Mesenchymal stem cell (in vitro differentiated cells and primary cell): ENCODE data around the gene PGBD2.
A peak's percentile ranks its signal among the peaks of the same experiment; 100 is the strongest.
"Not testable (repeated sequence)": the region's sequence is repeated elsewhere in the genome, so short reads cannot be mapped to it uniquely, and the experiment has no call there.

Experiments used
- DNase-seq: peaks from one replicate; pipeline ENCODE4 v3.0.0-alpha.2; 2013
- H2AFZ ChIP-seq: one replicate; pipeline ENCODE4 v1.6.1; 2013; ENCODE audit warnings: low read depth, mild to moderate bottlenecking, control low read depth, inconsistent platforms, low read length, moderate library complexity
- H2AK5ac ChIP-seq: 2 replicates; pipeline ENCODE4 v1.6.1; 2013; ENCODE audit warnings: low read length, moderate library complexity, mild to moderate bottlenecking, inconsistent platforms; ENCODE audit not compliant: severe bottlenecking
- H2BK120ac ChIP-seq: one replicate; pipeline ENCODE4 v1.6.1; 2013; ENCODE audit warnings: low read depth, mild to moderate bottlenecking, inconsistent platforms, low read length, moderate library complexity
- H2BK12ac ChIP-seq, 2 experiments: one replicate each; pipeline ENCODE4 v1.6.1; 2013; ENCODE audit warnings: inconsistent platforms in 2 of 2, low read length in 2 of 2, mild to moderate bottlenecking in 2 of 2, moderate library complexity in 2 of 2, control low read depth in 1 of 2
- H2BK15ac ChIP-seq: one replicate; pipeline ENCODE4 v1.6.1; 2013; ENCODE audit warnings: mild to moderate bottlenecking, low read depth, inconsistent platforms; ENCODE audit not compliant: poor library complexity, severe bottlenecking
- H2BK5ac ChIP-seq: 2 replicates; pipeline ENCODE4 v1.6.1; 2013; ENCODE audit warnings: low read depth, mild to moderate bottlenecking, low read length, control low read depth, inconsistent platforms; ENCODE audit not compliant: poor library complexity, severe bottlenecking
- H3K14ac ChIP-seq, 2 experiments: one replicate each; pipeline ENCODE4 v1.6.1; 2013; ENCODE audit warnings: inconsistent platforms in 2 of 2, low read length in 2 of 2, control low read depth in 1 of 2, mild to moderate bottlenecking in 1 of 2, moderate library complexity in 1 of 2
- H3K18ac ChIP-seq, 2 experiments: one replicate each; pipeline ENCODE4 v1.6.1; 2013; ENCODE audit warnings: inconsistent platforms in 2 of 2, low read length in 2 of 2, control low read depth in 1 of 2, low read depth in 1 of 2, mild to moderate bottlenecking in 1 of 2
- H3K23ac ChIP-seq, 2 experiments: one replicate each; pipeline ENCODE4 v1.6.1; 2013; ENCODE audit warnings: inconsistent platforms in 2 of 2, low read length in 2 of 2, mild to moderate bottlenecking in 2 of 2, moderate library complexity in 2 of 2, control low read depth in 1 of 2
- H3K27ac ChIP-seq: 2 replicates; pipeline ENCODE4 v1.5.1; 2013; ENCODE audit warnings: mild to moderate bottlenecking, moderate library complexity, low read length, control low read depth, inconsistent platforms; ENCODE audit not compliant: poor library complexity, severe bottlenecking
- H3K27me3 ChIP-seq, 2 experiments: 2 replicates each; pipeline versions ENCODE4 v1.6.1 to v1.7.0; 2013; ENCODE audit warnings: low read length in 2 of 2, mild to moderate bottlenecking in 2 of 2, moderate library complexity in 2 of 2, control low read depth in 1 of 2, inconsistent platforms in 1 of 2; ENCODE audit not compliant: control insufficient read depth in 1 of 2, insufficient read depth in 1 of 2
- H3K36me3 ChIP-seq, 2 experiments: 2 replicates each; pipeline versions ENCODE4 v1.6.1 to v1.7.0; 2013; ENCODE audit warnings: low read length in 2 of 2, control low read depth in 1 of 2, inconsistent platforms in 1 of 2, low read depth in 1 of 2, mild to moderate bottlenecking in 1 of 2; ENCODE audit not compliant: insufficient read depth in 2 of 2, control insufficient read depth in 1 of 2
- H3K4ac ChIP-seq, 2 experiments: one replicate each; pipeline ENCODE4 v1.6.1; 2013; ENCODE audit warnings: inconsistent platforms in 2 of 2, low read length in 2 of 2, mild to moderate bottlenecking in 2 of 2, moderate library complexity in 2 of 2, control low read depth in 1 of 2, low read depth in 1 of 2
- H3K4me1 ChIP-seq: 2 replicates; pipeline ENCODE4 v1.6.1; 2013; ENCODE audit warnings: low read depth, low read length, control low read depth; ENCODE audit not compliant: control insufficient read depth, insufficient read depth
- H3K4me2 ChIP-seq: 2 replicates; pipeline ENCODE4 v1.6.1; 2013; ENCODE audit warnings: low read length, mild to moderate bottlenecking, inconsistent platforms; ENCODE audit not compliant: poor library complexity, severe bottlenecking
- H3K4me3 ChIP-seq, 2 experiments: 2 replicates each; pipeline versions ENCODE4 v1.5.1 to v1.7.0; 2013; ENCODE audit warnings: low read length in 2 of 2, mild to moderate bottlenecking in 2 of 2, control low read depth in 1 of 2, low read depth in 1 of 2; ENCODE audit not compliant: insufficient read depth in 1 of 2
- H3K79me1 ChIP-seq: replicated peaks from 2 replicates; pipeline ENCODE4 v1.6.1; 2013; ENCODE audit warnings: mild to moderate bottlenecking, control low read depth, low read length, inconsistent platforms; ENCODE audit not compliant: poor library complexity, severe bottlenecking
- H3K9ac ChIP-seq: 2 replicates; pipeline ENCODE4 v1.7.0; 2013; ENCODE audit warnings: mild to moderate bottlenecking, low read length, moderate library complexity
- H3K9me3 ChIP-seq: 2 replicates; pipeline ENCODE4 v1.7.0; 2013; ENCODE audit warnings: mild to moderate bottlenecking, low read length; ENCODE audit not compliant: control insufficient read depth
- H4K8ac ChIP-seq: one replicate; pipeline ENCODE4 v1.6.1; 2013; ENCODE audit warnings: inconsistent platforms, mild to moderate bottlenecking, low read length, moderate library complexity
- H4K91ac ChIP-seq: one replicate; pipeline ENCODE4 v1.6.1; 2013; ENCODE audit warnings: mild to moderate bottlenecking, low read length, inconsistent platforms
- WGBS: methylation state at CpG from one replicate; pipeline ENCODE4 v1.1.7; 2013; ENCODE audit warnings: mixed read lengths; 5-methylcytosine and 5-hydroxymethylcytosine counted together

The PGBD2 gene

DNA sequence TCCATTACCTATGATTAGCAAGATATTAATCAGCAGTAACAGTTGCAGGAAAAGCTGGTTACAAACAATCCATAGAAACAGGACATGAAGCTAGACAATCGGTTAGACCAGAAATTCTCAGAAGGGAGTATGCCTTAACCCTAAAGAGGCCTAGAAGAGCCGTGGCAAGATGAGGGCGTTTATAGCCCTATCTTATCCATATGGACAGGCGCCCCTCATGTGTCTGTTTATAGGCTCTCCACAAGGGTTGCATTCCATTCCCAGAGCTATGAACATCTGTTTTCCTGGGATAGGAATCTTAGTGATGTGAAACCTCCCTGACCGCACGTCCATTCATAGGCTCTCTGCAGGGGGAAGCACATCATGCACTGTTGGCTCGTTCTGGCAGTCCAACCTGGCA is 23.6 kb upstream of the PGBD2 start:
- H3K23ac ChIP-seq, H3K9me3 ChIP-seq, H4K8ac ChIP-seq, H2BK5ac ChIP-seq, H2BK15ac ChIP-seq, H2BK120ac ChIP-seq, H2AFZ ChIP-seq, H3K9ac ChIP-seq, H2AK5ac ChIP-seq, H3K27ac ChIP-seq, H3K18ac ChIP-seq, H3K4me2 ChIP-seq, H3K4me1 ChIP-seq, H3K14ac ChIP-seq, H3K4me3 ChIP-seq, H3K4ac ChIP-seq, H3K79me1 ChIP-seq, DNase-seq, H3K27me3 ChIP-seq, H4K91ac ChIP-seq, H3K36me3 ChIP-seq, H2BK12ac ChIP-seq: not testable (repeated sequence)
- 97% methylated on average over 3 of the region's 7 CpGs for WGBS

DNA sequence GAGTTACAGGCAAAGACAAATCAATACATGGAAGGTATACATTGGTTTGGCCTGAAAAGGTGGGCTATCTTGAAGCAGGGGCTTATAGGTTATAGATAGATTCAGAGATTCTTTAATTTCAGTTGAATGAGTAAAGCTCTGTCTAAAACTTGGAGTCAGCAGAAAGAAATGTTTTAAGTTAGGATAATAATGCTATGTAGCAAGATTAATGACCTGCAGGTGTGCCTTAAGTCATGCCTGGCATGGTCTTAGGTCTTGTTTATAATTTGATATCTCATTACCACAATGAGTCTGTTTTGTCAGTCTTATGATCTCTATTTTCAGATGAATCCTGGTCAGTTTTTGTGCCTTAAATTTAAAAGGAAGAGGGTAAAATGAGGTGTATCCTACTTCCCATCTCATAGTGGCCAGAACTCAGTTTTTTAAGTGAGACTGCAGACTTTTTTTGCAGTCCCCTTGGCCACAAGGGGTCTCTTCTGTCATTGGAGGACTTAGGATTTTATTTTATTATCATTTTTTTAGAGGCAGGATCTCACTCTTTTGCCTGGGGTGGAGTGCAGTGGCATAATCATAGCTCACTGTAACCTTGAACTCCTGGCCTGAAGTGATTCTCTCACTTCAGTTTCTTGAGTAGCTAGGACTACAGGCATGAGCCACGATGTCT is 21.3 kb upstream of the PGBD2 start:
- Histone ChIP-seq H4K8ac (no peak overlapping the region), H4K91ac (no peak overlapping the region), H3K4ac (no peak overlapping the region), H2AFZ (no peak overlapping the region), H3K18ac (no peak overlapping the region), H3K36me3 (no peaks in the 10 kb centered on the region), H3K4me3 (no peak overlapping the region), H3K23ac (no peak overlapping the region), H3K79me1 (no peaks in the 10 kb centered on the region), H2BK12ac (no peak overlapping the region), H3K14ac (no peak overlapping the region), H3K27ac (no peak overlapping the region), H3K9me3 (no peaks in the 10 kb centered on the region), H2BK15ac (no peak overlapping the region), H3K4me2 (no peak overlapping the region), H3K9ac (no peak overlapping the region), H2BK120ac (no peak overlapping the region), H2BK5ac (no peak overlapping the region), H3K4me1 (no peaks in the 10 kb centered on the region), H2AK5ac (no peak overlapping the region), H3K27me3 (peaks cover 2 to 4% of the 10 kb centered on the region in 2 experiments)
- no peak for DNase-seq
- WGBS: no CpG with 5 or more reads among the region's 1 CpG

- H3K9ac ChIP-seq: no peak overlapping the region
- no peak overlapping the region for H3K4ac ChIP-seq
- H3K4me3 ChIP-seq: no peak overlapping the region
- no peak for DNase-seq
- H2AK5ac ChIP-seq: no peak overlapping the region
- H3K79me1 ChIP-seq: no peaks in the 10 kb centered on the region
- no peak overlapping the region for H3K4me2 ChIP-seq
- H4K91ac ChIP-seq: no peak overlapping the region
- no peak overlapping the region for H3K18ac ChIP-seq
- no peaks in the 10 kb centered on the region for H3K27me3 ChIP-seq
- H3K14ac ChIP-seq: no peak overlapping the region
- no peaks in the 10 kb centered on the region for H3K36me3 ChIP-seq
- H3K23ac ChIP-seq: no peak overlapping the region
- H2BK15ac ChIP-seq: no peak overlapping the region
- no peaks in the 10 kb centered on the region for H3K9me3 ChIP-seq
- no peak overlapping the region for H2BK5ac ChIP-seq
- H4K8ac ChIP-seq: no peak overlapping the region
- no peak overlapping the region for H2BK120ac ChIP-seq
- H3K4me1 ChIP-seq: peaks cover 2% of the 10 kb centered on the region
- H2AFZ ChIP-seq: no peak overlapping the region
- no CpG with 5 or more reads among the region's 1 CpG for WGBS
- H3K27ac ChIP-seq: no peak overlapping the region
- H2BK12ac ChIP-seq: no peak overlapping the region
Measured at GRCh38 chr1:248885646-248886045, 20.4 kb upstream of the PGBD2 start.

- Histone ChIP-seq H3K4me2 (peak overlapping the region; percentile 23), H4K8ac (no peak overlapping the region), H4K91ac (no peak overlapping the region), H2BK5ac (no peak overlapping the region), H3K18ac (no peak overlapping the region), H3K9ac (no peak overlapping the region), H3K4me1 (peaks cover 3% of the 10 kb centered on the region), H3K27ac (no peak overlapping the region), H3K9me3 (no peaks in the 10 kb centered on the region), H2AK5ac (no peak overlapping the region), H3K27me3 (no peaks in the 10 kb centered on the region), H2BK120ac (no peak overlapping the region), H3K14ac (no peak overlapping the region), H2BK12ac (no peak overlapping the region), H2AFZ (no peak overlapping the region), H3K4ac (no peak overlapping the region), H2BK15ac (no peak overlapping the region), H3K23ac (no peak overlapping the region), H3K36me3 (no peaks in the 10 kb centered on the region), H3K79me1 (no peaks in the 10 kb centered on the region), H3K4me3 (no peak overlapping the region)
- no peak for DNase-seq
- WGBS: 0% methylated on average over 1 of the region's 1 CpG
Measured at GRCh38 chr1:248886237-248886895, 19.7 kb upstream of the PGBD2 start.
